ENCODE results near the gene CCDC69. TPM values are rescaled to one million over a fixed set of nuclear protein-coding genes. Genes with fewer than 3 reads are reported as not detected.

Gene CCDC69
- polyA plus RNA-seq, 2 donors, result 24.2 to 32.4 TPM

DNA sequence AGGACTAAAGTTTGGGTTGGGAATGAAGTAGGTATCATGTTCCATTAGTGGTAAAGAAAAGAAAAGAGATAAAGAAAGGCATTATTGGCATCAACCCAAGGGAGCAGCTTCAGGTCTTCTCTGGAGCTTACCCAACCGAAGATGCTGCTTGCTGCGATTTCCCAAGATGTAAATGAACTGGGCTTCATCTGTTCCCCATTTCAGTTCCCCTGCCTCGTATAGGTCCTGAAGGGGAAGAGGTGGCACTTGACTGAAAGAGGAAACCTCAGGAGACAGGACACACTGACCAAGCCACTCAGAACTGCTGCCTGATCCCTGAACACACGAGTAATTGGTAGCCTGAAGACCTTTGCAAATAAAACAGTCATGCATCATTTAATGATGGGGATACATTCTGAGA, 90.9 kb downstream of the CCDC69 start:
- Histone ChIP-seq H3K36me3 (ENCODE audit: control insufficient read depth in 2 of 2, insufficient read depth in 2 of 2, low read length in 1 of 2) (peaks cover 0 to 29% of the 10 kb centered on the region in 2 donors), H3K4me1 (ENCODE audit: control insufficient read depth in 2 of 2, insufficient read depth in 2 of 2, low read length in 1 of 2) (no peaks in the 10 kb centered on the region), H3K27me3 (ENCODE audit: control insufficient read depth in 1 of 2, insufficient read depth in 2 of 2, low read length in 2 of 2) (no peaks in the 10 kb centered on the region), H3K9me3 (ENCODE audit: control insufficient read depth in 2 of 2, insufficient read depth in 1 of 2, low read depth in 1 of 2, low read length in 1 of 2) (no peaks in the 10 kb centered on the region), H3K4me3 (ENCODE audit: low read depth in 1 of 2, low read length in 2 of 2) (no peak overlapping the region), H3K27ac (ENCODE audit: low read depth in 2 of 2, low read length in 1 of 2) (no peak overlapping the region)
- WGBS, 2 donors, result 76% methylated on average over 4 of the region's 4 CpGs

Other genes starting within 250 kb of the CCDC69 start
- 100 to 1,000 TPM; 143 to 277 TPM for gene GPX3, start 203.5 kb downstream of the CCDC69 start, polyA plus RNA-seq
- gene TNIP1, start 143.1 kb downstream of the CCDC69 start, polyA plus RNA-seq, result 100 to 1,000 TPM in 1 of 2 donors, 10 to 100 TPM in 1; 68.3 to 140 TPM
- gene ANXA6, start 66.3 kb downstream of the CCDC69 start, polyA plus RNA-seq, result 10 to 100 TPM; 10.7 to 23.2 TPM
- gene GM2A, start 29.1 kb upstream of the CCDC69 start, polyA plus RNA-seq, result 10 to 100 TPM; 43.4 to 80.7 TPM
- gene SLC36A3, start 79.7 kb upstream of the CCDC69 start, polyA plus RNA-seq, result not detected
- gene SLC36A2, start 123.5 kb upstream of the CCDC69 start, polyA plus RNA-seq, result not detected
- gene SLC36A1, start 223.5 kb upstream of the CCDC69 start, polyA plus RNA-seq, result 1 to 10 TPM; 2.2 to 2.4 TPM

All from esophagus (tissue), 2 donors.